GM23338 (cell line): ENCODE results near the gene SIGLEC7.

ENCODE experiments used
- POLR2AphosphoS5 ChIP-seq: IDR thresholded peaks from 2 replicates; pipeline ENCODE4 v1.6.1; 2016; ENCODE audit warnings: antibody characterized with exemption, low read depth
- TF ChIP-seq, protein P1 (sequence below), 2 experiments: fragments of 200-600 bp in 1 of 2; sonication (generic) in 1 of 2; conservative IDR thresholded peaks; 2 replicates each; pipeline versions ENCODE4 v1.5.1 to v1.6.1; 2016 to 2017; ENCODE audit warnings: antibody characterized with exemption in 2 of 2, low read depth in 2 of 2, mild to moderate bottlenecking in 2 of 2, moderate library complexity in 1 of 2
- TF ChIP-seq, protein P2 (sequence below): IDR thresholded peaks from 2 replicates; pipeline ENCODE4 v1.6.1; 2016; ENCODE audit warnings: antibody characterized with exemption

DNA sequence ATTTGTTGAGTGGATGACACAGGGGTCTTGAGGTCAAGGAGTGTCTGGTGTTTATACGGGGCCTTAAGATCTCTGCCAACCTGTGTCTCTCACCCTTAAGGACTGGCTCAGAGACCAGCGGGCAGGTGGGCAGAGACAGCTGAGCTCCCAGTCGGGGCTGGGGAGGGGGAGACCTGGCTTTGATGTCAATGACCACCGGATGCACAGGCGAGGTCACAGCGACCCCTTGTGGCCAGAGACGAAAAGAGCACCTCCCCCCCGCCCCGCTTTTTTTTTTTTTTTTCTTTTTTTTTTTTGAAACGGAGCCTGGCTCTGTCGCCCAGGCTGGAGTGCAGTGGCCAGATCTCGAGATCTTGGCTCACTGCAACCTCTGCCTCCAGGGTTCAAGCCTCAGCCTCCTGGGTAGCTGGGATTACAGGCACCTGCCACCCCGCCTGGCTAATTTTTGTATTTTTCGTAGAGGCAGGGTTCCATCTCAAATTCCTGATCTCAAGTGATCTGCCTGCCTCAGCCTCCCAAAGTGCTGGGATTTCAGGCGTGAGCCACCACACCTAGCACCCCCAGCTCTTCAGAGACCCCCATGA, 47.3 kb upstream of the SIGLEC7 start:
- no peak for TF ChIP-seq POLR2AphosphoS5
- TF ChIP-seq, protein P1, sequence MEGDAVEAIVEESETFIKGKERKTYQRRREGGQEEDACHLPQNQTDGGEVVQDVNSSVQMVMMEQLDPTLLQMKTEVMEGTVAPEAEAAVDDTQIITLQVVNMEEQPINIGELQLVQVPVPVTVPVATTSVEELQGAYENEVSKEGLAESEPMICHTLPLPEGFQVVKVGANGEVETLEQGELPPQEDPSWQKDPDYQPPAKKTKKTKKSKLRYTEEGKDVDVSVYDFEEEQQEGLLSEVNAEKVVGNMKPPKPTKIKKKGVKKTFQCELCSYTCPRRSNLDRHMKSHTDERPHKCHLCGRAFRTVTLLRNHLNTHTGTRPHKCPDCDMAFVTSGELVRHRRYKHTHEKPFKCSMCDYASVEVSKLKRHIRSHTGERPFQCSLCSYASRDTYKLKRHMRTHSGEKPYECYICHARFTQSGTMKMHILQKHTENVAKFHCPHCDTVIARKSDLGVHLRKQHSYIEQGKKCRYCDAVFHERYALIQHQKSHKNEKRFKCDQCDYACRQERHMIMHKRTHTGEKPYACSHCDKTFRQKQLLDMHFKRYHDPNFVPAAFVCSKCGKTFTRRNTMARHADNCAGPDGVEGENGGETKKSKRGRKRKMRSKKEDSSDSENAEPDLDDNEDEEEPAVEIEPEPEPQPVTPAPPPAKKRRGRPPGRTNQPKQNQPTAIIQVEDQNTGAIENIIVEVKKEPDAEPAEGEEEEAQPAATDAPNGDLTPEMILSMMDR (conservative IDR thresholded peaks at IDR 0.05; ENCODE audit: low read depth in 2 of 2), result peak; percentile 78 to 84
- TF ChIP-seq, protein P2, sequence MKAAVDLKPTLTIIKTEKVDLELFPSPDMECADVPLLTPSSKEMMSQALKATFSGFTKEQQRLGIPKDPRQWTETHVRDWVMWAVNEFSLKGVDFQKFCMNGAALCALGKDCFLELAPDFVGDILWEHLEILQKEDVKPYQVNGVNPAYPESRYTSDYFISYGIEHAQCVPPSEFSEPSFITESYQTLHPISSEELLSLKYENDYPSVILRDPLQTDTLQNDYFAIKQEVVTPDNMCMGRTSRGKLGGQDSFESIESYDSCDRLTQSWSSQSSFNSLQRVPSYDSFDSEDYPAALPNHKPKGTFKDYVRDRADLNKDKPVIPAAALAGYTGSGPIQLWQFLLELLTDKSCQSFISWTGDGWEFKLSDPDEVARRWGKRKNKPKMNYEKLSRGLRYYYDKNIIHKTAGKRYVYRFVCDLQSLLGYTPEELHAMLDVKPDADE, result no peak
